GM21390 (cell line): ENCODE data around the gene MLPH.

Experiments used
- ATAC-seq: cut with Tn5 transposase; IDR thresholded peaks from one replicate; pipeline ENCODE4 v1.9.1; 2021; ENCODE audit not compliant: unreplicated experiment

The MLPH gene

DNA sequence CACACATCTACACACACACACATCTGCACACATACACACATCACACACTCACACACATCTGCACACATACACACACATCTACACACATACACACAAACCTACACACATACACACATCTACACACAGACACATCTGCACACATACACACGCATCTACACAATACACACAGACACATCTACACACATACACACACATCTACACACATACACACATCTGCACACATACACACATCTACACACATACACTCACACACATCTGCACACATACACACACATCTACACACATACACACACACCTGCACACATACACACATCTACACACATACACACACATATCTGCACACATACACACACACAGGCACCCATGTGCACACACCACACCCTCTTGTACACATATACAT lies 78.9 kb downstream of the MLPH start:
- no peak for ATAC-seq

DNA sequence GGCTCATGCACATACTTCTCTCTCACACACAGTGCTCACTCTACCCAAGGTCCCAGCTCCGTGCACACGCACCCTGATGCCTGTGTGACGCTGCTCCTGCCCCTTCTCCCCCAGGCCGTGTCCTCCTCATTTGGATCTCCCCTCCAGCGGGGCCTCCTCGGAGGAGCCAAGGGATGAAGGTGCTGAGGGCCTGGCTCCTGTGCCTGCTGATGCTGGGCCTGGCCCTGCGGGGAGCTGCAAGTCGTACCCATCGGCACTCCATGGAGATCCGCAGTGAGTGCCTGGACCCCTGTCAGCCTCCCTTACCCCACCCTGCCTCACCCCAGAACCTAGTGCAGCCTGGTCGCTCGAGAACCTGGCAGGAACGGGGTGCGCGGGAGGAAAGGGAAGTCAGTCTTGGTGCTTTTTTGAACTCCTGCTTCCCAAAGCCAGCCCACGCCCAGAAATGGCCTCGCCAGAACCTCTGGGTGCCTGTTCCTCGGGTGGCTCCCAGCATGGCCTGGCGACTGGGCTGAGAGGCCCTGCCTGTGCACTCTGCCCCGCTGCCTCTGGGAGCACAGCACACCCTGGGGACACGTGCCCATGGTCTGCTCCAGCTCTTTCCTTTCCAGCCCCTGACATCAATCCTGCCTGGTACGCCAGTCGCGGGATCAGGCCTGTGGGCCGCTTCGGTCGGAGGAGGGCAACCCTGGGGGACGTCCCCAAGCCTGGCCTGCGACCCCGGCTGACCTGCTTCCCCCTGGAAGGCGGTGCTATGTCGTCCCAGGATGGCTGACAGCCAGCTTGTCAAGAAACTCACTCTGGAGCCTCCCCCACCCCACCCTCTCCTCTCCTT lies 79.6 kb downstream of the MLPH start, which contains the start of gene PRLH:
PRLH (plus strand) TSS at position 174 of the 835 bp plus-strand sequence; CDS start at position 174, 0 bp downstream.
- ATAC-seq: no peak

DNA sequence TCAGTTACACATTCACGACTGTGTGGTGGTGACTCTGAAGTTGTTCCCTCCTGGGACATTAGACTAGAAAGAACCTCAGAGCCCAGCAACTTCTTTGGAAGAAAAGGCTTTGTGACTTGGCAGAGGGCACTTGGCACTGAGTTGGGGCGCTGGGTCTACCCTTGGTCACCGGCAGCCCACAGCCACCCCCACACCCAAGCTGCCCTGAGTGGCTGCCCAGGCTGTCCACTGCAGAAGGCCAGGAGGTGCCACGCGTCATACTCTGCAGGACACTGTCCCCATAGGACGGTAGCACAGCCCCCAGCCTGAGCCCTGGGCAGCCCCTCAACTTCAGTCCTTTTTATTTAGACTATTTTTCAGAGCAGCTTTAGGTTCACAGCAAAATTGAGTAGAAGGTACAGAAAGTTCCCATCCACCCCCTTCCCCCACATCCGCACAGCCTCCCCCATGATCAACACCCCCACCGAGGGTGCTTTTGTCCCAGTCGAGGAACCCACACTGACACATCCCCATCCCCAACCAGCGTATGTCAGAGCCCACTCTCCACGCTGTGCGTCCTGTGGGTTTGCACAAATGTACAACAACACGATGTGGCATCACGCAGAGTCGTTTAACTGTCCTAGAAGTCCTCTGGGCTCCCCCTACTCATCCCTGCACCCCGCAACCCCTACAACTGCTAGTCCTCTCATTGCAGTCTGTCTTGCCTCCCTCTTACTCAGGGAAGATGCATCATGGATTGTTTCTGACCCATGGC lies 80.4 kb downstream of the MLPH start:
- no peak for ATAC-seq

DNA sequence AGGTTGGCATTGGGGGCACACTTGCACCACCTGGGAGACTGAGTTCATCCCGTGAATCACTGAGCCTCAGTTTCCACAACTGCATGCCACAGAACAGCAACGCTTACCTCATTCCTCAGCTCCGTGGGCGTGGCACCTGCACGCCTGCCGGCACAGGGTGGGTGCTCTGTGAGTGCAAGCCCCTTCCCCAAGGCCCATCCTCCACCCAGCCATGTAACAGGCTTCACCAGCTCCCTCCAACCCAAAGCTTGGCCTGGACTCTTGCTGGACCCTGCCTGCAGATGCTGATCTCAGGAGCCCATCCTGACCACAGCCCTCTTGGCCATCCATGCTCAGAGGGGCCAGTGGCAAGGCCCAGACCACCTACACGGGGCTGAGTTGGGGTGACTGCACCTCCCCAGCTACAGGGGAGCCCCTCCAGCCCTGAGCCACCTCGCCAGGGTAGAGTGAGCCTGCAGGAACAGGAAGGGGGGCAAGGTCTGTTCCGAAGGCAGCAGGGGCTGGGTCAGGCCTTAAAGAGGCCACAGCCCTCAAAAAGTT lies 81.1 kb downstream of the MLPH start:
- ATAC-seq: no peak

DNA sequence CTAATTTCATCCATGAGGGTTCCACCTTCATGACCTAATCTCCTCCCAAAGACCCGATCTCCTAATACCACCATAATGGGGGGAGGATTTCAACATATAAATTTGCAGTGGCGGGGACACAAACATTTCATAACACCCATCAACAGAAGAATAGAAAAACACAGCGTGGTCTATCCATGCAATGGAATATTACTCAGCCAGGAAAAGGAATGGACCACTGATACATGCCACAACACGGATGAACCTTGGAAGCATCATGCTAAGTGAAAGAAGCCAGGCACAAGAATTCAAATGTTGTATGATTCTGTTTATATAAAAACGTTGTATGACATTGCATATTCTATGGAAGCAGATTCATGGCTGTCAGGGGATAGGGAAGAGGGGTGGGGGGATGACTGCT lies 82.0 kb downstream of the MLPH start:
- no peak for ATAC-seq

DNA sequence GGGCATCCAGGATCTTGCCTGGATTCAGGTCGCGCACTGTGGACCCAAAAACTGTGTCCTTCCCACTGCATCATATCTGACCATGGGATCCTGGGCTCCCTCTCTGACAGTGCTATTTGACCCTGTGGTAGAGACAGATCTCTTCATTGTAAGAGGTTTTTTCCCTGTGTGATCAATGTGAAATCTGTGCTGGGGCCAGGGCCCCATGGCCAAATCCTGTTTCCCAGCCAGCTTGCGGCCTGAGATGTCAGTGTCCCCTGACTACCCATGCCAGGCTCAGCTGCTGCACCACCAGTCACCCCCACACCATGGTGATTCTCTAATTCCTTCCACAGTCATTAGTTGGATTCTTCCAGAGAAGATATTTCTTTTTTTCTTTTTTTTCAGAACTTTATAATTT lies 82.8 kb downstream of the MLPH start:
- ATAC-seq: no peak

DNA sequence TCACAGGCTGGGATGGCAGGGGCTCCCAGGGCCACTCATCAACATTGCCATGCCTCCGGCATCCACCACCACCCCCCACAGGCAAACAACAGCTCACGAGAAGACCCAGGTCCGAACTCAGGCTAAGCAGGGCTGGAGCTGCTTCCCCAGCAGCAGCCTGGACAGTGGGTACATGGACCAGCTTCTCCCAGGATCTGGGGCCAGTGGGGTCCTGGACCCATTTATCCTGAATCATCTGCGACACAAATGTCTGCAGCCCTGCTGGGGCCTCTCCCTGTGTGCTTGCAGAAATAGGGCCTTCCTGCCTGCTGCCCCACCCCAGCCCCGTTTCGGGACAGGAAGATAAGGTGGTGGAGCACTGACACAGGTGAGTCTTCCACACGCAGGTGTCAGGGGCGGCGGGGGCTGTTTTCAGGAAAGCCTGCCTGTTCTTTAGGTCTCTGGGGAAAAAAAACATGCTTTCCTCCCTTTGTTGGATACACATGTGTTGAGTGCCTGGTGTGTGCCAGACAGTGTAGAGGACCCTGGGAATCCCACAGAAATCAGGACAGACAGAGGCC lies 83.8 kb downstream of the MLPH start:
- no peak for ATAC-seq

DNA sequence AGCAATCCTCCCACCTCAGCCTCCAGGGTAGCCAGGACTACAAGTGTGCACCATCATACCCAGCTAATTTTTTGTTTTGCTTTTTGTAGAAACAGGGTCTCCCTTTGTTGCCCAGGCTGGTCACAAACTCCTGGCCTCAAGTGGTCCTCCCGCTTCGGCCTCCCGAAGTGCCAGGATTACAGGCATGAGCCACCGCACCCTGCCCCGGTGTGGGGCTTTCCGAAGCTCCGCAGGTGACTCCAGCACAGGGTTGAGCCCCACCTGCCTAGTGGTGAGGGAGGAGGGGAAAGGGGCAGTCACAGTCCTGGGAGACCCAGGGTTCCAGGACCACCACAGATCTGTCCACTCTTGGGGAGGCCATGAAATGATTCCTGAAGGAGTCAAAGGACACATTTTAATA lies 84.5 kb downstream of the MLPH start:
- no peak for ATAC-seq

DNA sequence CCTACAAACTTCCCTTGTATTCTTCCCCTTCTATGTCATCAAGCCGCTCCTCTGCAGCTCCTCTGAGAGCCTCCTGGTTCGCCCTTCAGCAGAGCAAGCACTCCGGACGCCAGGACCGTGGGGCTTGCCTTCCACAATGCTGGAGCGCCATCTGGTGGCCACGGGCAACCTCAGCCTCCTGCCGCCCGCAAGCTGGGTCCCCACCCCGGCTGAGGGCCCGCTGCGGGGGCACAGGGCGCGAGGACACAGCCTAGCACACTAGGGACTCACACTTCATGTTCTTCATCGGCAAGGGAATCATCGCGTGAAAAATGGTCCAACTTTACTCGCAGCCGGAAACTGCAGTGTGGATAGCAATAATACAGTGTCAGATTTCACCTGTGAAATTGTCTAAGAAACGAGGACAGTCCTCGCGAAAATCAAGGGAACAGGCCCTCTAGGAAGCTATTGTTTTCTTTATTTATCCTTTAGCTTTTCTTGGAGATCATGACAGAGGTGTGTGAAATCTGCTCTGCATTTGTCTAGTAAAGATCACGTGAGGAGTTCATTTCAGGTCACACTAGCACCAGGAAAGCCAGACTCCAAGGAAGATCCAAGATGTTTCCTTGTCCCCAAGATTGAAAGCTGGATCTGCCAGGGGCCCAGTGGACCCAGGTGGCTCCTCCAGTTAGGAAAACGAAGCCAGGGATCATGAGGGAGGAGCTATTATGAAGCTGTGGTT lies 85.1 kb downstream of the MLPH start:
- peak; percentile 91 for ATAC-seq

DNA sequence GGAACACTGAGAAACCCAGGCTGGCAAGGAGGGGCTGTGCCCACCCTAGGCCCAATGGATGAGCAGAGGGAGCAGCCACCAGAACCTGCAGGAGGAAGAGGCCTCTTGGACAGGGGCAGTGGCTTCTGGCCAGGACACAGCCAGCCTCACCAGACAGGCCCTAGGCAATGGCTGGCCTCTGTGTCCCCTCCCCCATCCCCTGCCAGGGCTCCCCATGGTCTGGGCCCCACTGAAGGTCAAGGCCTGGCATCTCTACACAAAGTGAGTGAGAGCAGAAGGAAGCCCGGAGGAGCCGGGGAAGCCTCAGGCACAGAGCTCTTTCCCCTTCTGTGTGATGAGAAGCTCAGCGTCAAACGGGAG lies 85.7 kb downstream of the MLPH start:
- ATAC-seq: no peak

DNA sequence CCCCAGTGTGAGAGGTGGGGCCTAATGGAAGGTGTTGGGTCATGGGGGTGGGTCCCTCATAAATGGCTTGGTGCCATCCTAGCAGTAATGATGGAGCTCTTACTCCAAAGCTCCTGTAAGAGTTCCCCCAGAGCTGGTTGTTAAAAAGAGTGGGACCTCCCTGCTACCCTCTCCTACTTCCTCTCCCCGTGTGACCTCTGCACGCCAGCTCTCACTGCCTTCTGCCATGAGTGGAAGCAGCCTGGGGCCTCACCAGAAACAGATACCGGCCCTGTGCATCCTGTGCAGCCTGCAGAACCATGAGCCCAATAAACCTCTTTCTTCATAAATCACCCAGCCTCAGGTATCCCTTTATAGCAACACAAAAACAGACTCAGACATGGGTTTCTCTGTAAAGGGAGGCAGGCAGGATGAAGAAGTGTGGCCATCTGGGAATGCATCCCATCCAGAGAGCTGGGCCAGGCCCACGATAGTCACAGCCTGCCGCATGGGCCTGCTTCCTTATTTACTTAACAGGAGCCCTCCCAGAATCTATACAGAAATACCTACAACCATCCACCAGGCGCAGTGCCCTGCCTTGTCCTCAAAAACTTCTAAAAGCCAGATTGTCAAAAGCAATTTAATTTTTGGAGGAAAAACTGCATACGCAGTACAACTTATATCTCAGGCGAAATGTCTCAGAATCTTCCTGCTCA lies 86.8 kb downstream of the MLPH start:
- no peak for ATAC-seq

DNA sequence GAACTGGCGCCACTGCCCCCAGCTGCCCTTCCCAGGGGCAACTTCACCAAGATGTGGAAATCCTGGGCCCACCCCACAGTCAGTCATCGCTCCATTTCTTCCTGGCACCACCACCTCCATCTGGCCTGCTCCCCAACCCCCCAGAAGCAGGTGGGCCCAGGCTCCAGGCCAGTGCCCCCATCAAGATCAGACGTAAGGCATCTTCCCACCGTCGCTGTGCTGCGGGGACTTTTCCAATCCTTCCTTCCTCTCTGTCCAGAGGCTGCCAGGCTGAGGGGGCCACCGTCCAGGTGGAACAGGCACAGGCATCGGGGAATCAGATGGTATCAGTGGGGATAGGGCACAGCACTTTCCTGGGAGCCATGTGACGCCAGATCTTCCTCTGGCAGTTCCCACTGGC lies 87.4 kb downstream of the MLPH start:
- no peak for ATAC-seq

DNA sequence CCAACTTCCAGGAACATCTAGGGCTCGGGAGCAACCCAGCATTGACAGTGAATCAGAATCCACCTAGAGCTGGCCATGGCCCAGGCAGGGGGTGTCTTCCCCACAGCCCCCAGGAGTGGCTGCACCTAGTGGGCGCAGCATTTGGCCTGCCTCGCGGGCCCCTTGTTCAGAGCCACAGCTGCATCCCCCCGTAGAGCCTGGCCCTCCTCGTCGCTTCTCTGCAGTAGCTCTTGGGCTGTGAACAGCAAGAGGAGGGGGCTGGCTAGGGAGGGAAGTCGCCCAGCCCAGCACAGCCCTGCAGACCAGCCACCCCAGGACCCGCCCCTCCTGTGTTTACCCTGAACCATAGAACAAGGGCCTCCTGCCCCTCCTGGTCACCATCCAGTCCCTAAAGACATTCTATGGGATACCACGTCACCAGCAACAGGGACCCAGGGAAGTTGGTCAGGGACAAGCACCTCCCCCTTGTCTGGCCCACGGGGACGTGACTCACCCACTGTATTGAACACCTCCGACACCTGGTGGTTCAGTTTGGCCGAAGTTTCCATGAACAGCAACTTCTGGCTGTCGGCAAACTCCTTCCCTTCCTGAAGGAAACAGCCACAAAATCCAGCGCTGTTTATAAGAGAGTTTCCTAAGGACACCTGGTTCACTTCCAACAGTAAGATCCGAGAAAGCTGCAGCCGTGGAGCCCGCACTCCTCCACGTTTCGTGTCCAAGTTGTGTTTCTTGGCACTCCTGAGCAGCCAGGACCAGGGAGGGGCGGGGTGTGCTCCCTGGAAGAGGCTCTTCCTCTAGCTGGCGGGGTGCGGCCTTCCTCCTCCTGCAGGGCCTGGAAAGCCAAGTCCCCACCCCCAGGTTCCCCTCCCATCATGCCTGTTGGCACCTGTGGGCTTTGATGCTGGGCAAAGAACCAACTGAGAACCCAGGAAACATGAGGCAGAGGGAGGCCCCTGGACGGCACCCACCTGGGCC lies 88.1 kb downstream of the MLPH start:
- ATAC-seq: no peak

DNA sequence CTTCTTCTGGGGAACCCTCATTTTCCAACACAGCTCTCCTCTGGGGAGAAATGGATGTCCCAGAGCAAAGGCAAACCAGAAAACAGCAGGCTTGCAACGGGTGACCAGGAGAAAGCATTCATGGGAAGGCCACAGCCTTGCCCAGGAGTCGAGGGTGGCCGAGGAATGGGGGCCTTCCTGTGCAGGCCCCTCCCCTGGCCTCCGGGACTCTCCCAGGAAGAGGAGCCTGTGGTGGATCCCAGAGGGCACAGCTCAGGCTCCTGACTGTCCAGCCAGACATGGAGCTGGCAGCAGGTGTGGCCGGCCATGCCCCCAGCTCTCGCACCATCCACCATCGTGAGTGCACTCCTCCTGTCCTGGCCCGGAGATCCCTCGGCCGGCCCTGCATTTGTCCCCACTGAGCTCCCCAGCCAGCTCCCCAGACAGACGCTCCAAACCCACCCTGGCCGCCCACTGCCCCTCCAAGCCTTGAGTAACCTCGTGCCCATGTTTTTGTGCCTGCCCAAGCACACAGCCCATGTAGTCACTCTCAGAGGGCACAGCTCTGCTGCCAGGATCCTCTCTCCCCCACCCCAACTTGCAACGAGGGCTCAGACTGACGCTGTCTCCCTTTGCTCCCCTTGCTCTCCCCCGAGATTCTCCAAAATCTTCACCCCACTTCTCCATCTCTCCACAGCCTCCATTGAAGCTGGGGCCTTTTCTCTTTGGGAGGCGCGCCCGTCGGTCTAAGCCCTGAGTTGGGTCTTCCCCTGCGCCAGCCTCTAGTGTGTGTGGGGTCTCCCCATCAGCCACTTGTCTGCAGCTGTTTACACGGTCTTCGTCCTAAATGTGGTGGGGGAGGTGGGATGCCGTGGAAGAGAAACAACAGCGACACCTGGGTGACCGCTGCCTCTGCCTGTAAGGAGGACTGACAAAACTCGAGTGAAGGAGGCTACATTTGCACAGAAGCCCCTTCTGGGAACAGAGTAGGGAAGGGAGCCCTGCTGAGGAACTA lies 89.1 kb downstream of the MLPH start:
- ATAC-seq: no peak

DNA sequence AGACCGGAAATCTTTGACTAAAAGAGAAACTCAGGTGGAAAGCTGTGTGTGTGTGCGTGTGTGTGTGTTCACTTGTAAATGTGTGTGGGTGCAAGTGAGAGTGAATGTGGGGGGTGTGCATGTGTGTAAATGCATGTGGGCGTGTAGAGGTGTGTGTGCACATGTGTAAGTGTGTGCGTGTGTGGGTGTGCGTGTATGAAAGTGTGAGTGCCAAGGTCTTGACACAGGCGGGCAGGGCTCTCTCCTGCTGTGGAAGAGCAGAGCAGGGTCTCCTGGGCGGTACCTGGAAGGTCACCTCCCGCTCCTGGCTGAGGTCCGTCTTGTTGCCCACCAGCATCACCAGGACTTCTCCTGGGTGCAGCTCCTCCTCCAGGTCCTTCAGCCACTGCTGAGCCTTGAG lies 89.9 kb downstream of the MLPH start:
- no peak for ATAC-seq

DNA sequence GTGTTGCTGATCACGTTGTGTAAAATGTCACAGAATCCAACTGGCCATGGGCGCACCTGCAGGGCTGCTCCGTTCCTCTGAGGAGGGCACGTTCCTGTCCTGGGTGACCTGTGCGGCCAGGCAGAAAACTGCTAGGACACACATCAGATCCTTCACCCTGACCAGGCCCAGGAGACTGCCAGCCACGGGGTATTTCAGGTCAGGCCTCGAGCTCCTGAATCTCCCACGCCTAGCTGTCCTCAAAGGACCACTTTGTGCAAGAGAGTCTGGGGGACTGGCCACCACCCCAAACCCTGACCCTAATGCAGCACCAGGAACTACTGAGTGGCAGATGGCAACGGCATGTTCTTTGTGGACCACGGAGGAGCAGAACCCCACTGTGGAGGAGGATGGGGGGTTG lies 90.4 kb downstream of the MLPH start:
- ATAC-seq: no peak

DNA sequence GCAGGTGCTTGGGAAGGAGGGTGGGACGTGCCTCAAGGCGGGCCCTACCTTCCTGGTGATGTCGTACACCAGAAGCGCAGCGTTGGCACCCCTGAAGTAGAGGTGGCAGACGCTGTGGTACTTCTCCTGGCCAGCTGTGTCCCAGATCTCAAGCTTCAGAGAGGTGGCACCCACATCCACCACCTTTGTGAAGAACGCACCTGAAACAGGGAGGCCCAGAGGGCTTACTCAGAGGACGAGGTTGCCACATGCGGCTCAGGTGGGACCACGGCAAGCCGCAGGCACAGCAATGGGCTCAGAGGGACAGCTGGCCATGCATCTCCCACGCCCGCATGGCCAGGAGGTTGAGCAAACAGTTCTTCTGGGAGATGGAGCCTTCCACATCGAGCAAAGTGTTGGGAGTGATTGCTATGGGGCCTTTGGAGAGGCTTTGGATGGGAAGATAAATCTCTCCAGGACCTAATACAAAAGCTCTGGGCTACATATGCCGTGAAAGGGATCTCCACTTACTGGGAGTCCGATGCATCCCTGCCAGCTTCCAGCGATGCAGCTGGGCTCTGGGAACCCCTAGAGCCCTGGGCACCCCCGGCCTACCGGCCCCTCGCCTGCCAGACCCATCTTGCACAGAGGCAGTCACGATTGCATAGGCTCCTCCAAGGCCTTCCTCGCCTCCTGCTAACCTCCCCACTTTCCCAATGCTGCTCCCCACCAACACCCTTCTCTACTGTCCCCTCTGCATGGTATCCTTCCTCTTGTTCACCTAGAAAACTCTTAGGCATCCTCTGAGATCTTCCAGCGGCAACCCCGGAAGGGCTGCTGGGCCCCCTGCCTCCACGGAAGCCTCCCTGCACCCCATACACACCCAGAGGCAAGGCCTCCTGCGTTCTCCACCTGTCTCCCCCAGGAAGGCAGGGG lies 91.2 kb downstream of the MLPH start:
- ATAC-seq: no peak
